ENCODE results near the gene PCK2. TPM values are rescaled to one million over a fixed set of nuclear protein-coding genes. Genes with fewer than 3 reads are reported as not detected.

Gene PCK2
- total and polyA plus RNA-seq, 2 of the 13 experiments (the other 11 are each of a cell fraction or from before 2014, with no cell fraction given) = 129 to 272 TPM

- peak; percentile 63; the same call in 1 of the 2 replicates for TF ChIP-seq ZNF44 (CRISPR knock-in tag; IDR thresholded peaks at IDR 0.05)
- TF ChIP-seq ZNF235 (CRISPR knock-in tag; IDR thresholded peaks at IDR 0.05; ENCODE audit: borderline replicate concordance) = peak; percentile 99
- peak; percentile 71; the same call in 1 of the 2 replicates for TF ChIP-seq ZNF335 (CRISPR knock-in tag; IDR thresholded peaks at IDR 0.05)
- TF ChIP-seq ZFP41 (CRISPR knock-in tag; IDR thresholded peaks at IDR 0.05; ENCODE audit: borderline replicate concordance) = peak; percentile 91; the same call in 1 of the 2 replicates
- peak; percentile 66; the same call in 1 of the 2 replicates for TF ChIP-seq SNAPC4 (CRISPR knock-in tag; IDR thresholded peaks at IDR 0.05)
- TF ChIP-seq ZNF562 (CRISPR knock-in tag; IDR thresholded peaks at IDR 0.05; ENCODE audit: borderline replicate concordance) = no peak
- peak; percentile 96 for TF ChIP-seq PHF8 (CRISPR knock-in tag; IDR thresholded peaks at IDR 0.05)
- TF ChIP-seq GLI4 (CRISPR knock-in tag; IDR thresholded peaks at IDR 0.05; ENCODE audit: borderline replicate concordance) = peak; percentile 98
- peak; percentile 75 for TF ChIP-seq PPARG (CRISPR knock-in tag; conservative IDR thresholded peaks at IDR 0.05)
- no peak for TF ChIP-seq ZNF468 (CRISPR knock-in tag; IDR thresholded peaks at IDR 0.05)
- peak; percentile 85; the same call in 1 of the 2 replicates for TF ChIP-seq SOX13 (IDR thresholded peaks at IDR 0.05)
- peak in 1 of 2 experiments; percentile 62; a peak in 2 of 4 replicates for TF ChIP-seq SOX13 (CRISPR knock-in tag; conservative IDR thresholded peaks at IDR 0.05 in 1 of 2, IDR thresholded peaks at IDR 0.05 in 1 of 2)
- no peak for TF ChIP-seq ZBTB2 (CRISPR knock-in tag; IDR thresholded peaks at IDR 0.05; ENCODE audit: low read depth)
- TF ChIP-seq ZNF652 (CRISPR knock-in tag; IDR thresholded peaks at IDR 0.05; ENCODE audit: borderline replicate concordance, low read depth) = peak; percentile 38
- peak; percentile 33; the same call in 1 of the 2 replicates for TF ChIP-seq ZNF674 (CRISPR knock-in tag; IDR thresholded peaks at IDR 0.05; ENCODE audit: low read depth)
- TF ChIP-seq PCBP1 (IDR thresholded peaks at IDR 0.05; ENCODE audit: borderline replicate concordance, low read depth, low read length) = peak; percentile 97
- TF ChIP-seq TFDP1 (CRISPR knock-in tag; IDR thresholded peaks at IDR 0.05; ENCODE audit: borderline replicate concordance) = peak; percentile 76
- 0 out of 2 replicates have a peak, but pooled peaks have one; percentile 26 for TF ChIP-seq GTF2F1 (IDR thresholded peaks at IDR 0.05; ENCODE audit: low read length)
- TF ChIP-seq ARHGAP35 (CRISPR knock-in tag; IDR thresholded peaks at IDR 0.05; ENCODE audit: borderline replicate concordance) = peak; percentile 97
- peak; percentile 39 for TF ChIP-seq LCORL (IDR thresholded peaks at IDR 0.05)
- TF ChIP-seq LCORL (CRISPR knock-in tag; IDR thresholded peaks at IDR 0.05) = no peak
- TF ChIP-seq MYC (CRISPR knock-in tag; IDR thresholded peaks at IDR 0.05; ENCODE audit: borderline replicate concordance) = peak; percentile 94
Observed at GRCh38 chr14:24093901-24094840, at the start of gene PCK2 (continued).
